Testis (tissue), 2 donors: ENCODE measurements around the gene ZNF212.

Experiments used
- POLR2A ChIP-seq: fragments of 450-650 bp; IDR thresholded peaks from one replicate; pipeline ENCODE4 v1.6.1; 2017; ENCODE audit warnings: antibody characterized with exemption, mild to moderate bottlenecking, moderate library complexity
- TF ChIP-seq, protein P1 (sequence below), 3 experiments: fragments of 450-650 bp in 2 of 3; fragments of 200-600 bp in 1 of 3; sonication (generic) in 1 of 3; IDR thresholded peaks; one replicate each; pipeline ENCODE4 v1.5.1; 2016 to 2019; ENCODE audit warnings: antibody characterized with exemption in 3 of 3, mild to moderate bottlenecking in 2 of 3, moderate library complexity in 1 of 3

DNA sequence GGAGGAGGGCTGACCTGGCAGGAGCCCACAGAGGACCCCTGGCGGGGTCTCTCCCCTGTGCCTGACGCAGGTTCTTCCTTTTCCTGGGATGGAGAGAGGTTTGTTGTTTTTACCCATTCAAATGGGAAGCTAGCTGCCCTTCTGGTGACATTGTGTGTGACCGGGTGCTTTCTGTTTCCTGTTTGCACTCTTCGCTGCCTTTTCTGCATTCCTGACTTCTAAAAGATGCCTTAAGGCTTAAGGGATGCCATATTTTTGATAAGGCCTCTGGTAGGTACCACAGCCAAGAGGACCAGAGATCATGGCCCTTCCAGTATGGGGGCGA lies 42.8 kb downstream of the ZNF212 start:
- TF ChIP-seq, protein P1, sequence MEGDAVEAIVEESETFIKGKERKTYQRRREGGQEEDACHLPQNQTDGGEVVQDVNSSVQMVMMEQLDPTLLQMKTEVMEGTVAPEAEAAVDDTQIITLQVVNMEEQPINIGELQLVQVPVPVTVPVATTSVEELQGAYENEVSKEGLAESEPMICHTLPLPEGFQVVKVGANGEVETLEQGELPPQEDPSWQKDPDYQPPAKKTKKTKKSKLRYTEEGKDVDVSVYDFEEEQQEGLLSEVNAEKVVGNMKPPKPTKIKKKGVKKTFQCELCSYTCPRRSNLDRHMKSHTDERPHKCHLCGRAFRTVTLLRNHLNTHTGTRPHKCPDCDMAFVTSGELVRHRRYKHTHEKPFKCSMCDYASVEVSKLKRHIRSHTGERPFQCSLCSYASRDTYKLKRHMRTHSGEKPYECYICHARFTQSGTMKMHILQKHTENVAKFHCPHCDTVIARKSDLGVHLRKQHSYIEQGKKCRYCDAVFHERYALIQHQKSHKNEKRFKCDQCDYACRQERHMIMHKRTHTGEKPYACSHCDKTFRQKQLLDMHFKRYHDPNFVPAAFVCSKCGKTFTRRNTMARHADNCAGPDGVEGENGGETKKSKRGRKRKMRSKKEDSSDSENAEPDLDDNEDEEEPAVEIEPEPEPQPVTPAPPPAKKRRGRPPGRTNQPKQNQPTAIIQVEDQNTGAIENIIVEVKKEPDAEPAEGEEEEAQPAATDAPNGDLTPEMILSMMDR (IDR thresholded peaks at IDR 0.05), result no peak
- TF ChIP-seq POLR2A, result no peak
